H9 (cell line): ENCODE data around the gene OTUB1. TPM values are rescaled to one million over a fixed set of nuclear protein-coding genes. Genes with fewer than 3 reads are reported as not detected.
A peak's percentile ranks its signal among the peaks of the same experiment; 100 is the strongest.

ENCODE experiments used
- DNase-seq: peaks from one replicate; pipeline ENCODE4 v3.0.0-alpha.2; 2017
- H2AFZ ChIP-seq: one replicate; pipeline ENCODE4 v1.6.1; 2013; ENCODE audit warnings: mild to moderate bottlenecking, low read length, control low read depth, moderate library complexity
- H2AK5ac ChIP-seq: 2 replicates; pipeline ENCODE4 v1.6.1; 2013; ENCODE audit warnings: low read length, control low read depth, mixed read lengths; ENCODE audit not compliant: insufficient read length
- H2BK120ac ChIP-seq: one replicate; pipeline ENCODE4 v1.6.1; 2013; ENCODE audit warnings: low read depth, mild to moderate bottlenecking, low read length, control low read depth, inconsistent platforms; ENCODE audit not compliant: poor library complexity, severe bottlenecking
- H2BK12ac ChIP-seq: 2 replicates; pipeline ENCODE4 v1.6.1; 2013; ENCODE audit warnings: low read length, control low read depth, mixed read lengths, low read depth; ENCODE audit not compliant: insufficient read length
- H2BK15ac ChIP-seq: 2 replicates; pipeline ENCODE4 v1.6.1; 2013; ENCODE audit warnings: low read depth, low read length, control low read depth
- H2BK20ac ChIP-seq: one replicate; pipeline ENCODE4 v1.6.1; 2013; ENCODE audit warnings: low read depth, mild to moderate bottlenecking, low read length, control low read depth, inconsistent platforms; ENCODE audit not compliant: poor library complexity, severe bottlenecking
- H2BK5ac ChIP-seq: 2 replicates; pipeline ENCODE4 v1.6.1; 2013; ENCODE audit warnings: low read length, control low read depth, mixed read lengths; ENCODE audit not compliant: insufficient read length
- H3K14ac ChIP-seq: 2 replicates; pipeline ENCODE4 v1.6.1; 2013; ENCODE audit warnings: low read length, control low read depth; ENCODE audit not compliant: insufficient read depth
- H3K18ac ChIP-seq: 2 replicates; pipeline ENCODE4 v1.6.1; 2013; ENCODE audit warnings: low read depth, mild to moderate bottlenecking, mixed read lengths, low read length, control low read depth; ENCODE audit not compliant: insufficient read length
- H3K23ac ChIP-seq: 2 replicates; pipeline ENCODE4 v1.6.1; 2013; ENCODE audit warnings: low read length, control low read depth, mixed read lengths, low read depth; ENCODE audit not compliant: insufficient read length
- H3K23me2 ChIP-seq: 2 replicates; pipeline ENCODE4 v1.6.1; 2013; ENCODE audit warnings: low read depth, mild to moderate bottlenecking, mixed read lengths, low read length, control low read depth; ENCODE audit not compliant: insufficient read length, poor library complexity, severe bottlenecking
- H3K27ac ChIP-seq: 2 replicates; pipeline ENCODE4 v1.5.1; 2013; ENCODE audit warnings: low read length, control low read depth, mixed read lengths, low read depth; ENCODE audit not compliant: insufficient read length
- H3K27me3 ChIP-seq: 2 replicates; pipeline ENCODE4 v1.6.1; 2013; ENCODE audit warnings: low read length, control low read depth, inconsistent platforms; ENCODE audit not compliant: insufficient read depth
- H3K4ac ChIP-seq: 2 replicates; pipeline ENCODE4 v1.6.1; 2013; ENCODE audit warnings: low read depth, mild to moderate bottlenecking, control low read depth, inconsistent platforms, low read length, moderate library complexity
- H3K4me1 ChIP-seq: 2 replicates; pipeline ENCODE4 v1.6.1; 2013; ENCODE audit warnings: low read length, control low read depth, inconsistent platforms; ENCODE audit not compliant: insufficient read depth
- H3K4me2 ChIP-seq: 2 replicates; pipeline ENCODE4 v1.6.1; 2013; ENCODE audit warnings: low read length, control low read depth, mixed read lengths; ENCODE audit not compliant: insufficient read length, insufficient read depth
- H3K56ac ChIP-seq: 2 replicates; pipeline ENCODE4 v1.6.1; 2013; ENCODE audit warnings: low read depth, mild to moderate bottlenecking, mixed read lengths, low read length, control low read depth; ENCODE audit not compliant: insufficient read length
- H3K79me1 ChIP-seq: 2 replicates; pipeline ENCODE4 v1.6.1; 2013; ENCODE audit warnings: low read depth, mild to moderate bottlenecking, moderate library complexity, low read length, control low read depth, inconsistent platforms; ENCODE audit not compliant: insufficient read depth, poor library complexity, severe bottlenecking
- H3K79me2 ChIP-seq: 2 replicates; pipeline ENCODE4 v1.6.1; 2013; ENCODE audit warnings: low read length, control low read depth, inconsistent platforms; ENCODE audit not compliant: insufficient read depth
- H3K9ac ChIP-seq: 2 replicates; pipeline ENCODE4 v1.6.1; 2013; ENCODE audit warnings: low read length, control low read depth, mixed read lengths; ENCODE audit not compliant: insufficient read length; ENCODE audit errors: extremely low read depth
- H3K9me3 ChIP-seq: one replicate; pipeline ENCODE4 v1.6.1; 2013; ENCODE audit warnings: low read depth, low read length, inconsistent platforms; ENCODE audit not compliant: control insufficient read depth
- H3T11ph ChIP-seq: one replicate; pipeline ENCODE4 v1.6.1; 2013; ENCODE audit warnings: mild to moderate bottlenecking, low read length, control low read depth, inconsistent platforms
- H4K20me1 ChIP-seq: one replicate; pipeline ENCODE4 v1.6.1; 2013; ENCODE audit not compliant: control insufficient read depth, insufficient read length, insufficient read depth
- H4K5ac ChIP-seq: 2 replicates; pipeline ENCODE4 v1.6.1; 2013; ENCODE audit warnings: low read depth, mild to moderate bottlenecking, mixed read lengths, low read length, control low read depth; ENCODE audit not compliant: insufficient read length
- H4K8ac ChIP-seq: replicated peaks from 2 replicates; pipeline ENCODE4 v1.6.1; 2013; ENCODE audit warnings: low read length, control low read depth, mixed read lengths, low read depth; ENCODE audit not compliant: insufficient read length
- H4K91ac ChIP-seq: 2 replicates; pipeline ENCODE4 v1.6.1; 2013; ENCODE audit warnings: low read depth, mild to moderate bottlenecking, moderate library complexity, mixed read lengths, low read length, control low read depth; ENCODE audit not compliant: insufficient read length
- H3K27ac Mint-ChIP-seq, 3 experiments: 2 replicates in 2 of 3; 3 replicates in 1 of 3; pipeline ENCODE4 v1.8.0; 2020 to 2021; ENCODE audit warnings: mixed read lengths in 3 of 3, mild to moderate bottlenecking in 1 of 3, moderate library complexity in 1 of 3
- H3K27me3 Mint-ChIP-seq: 2 replicates; pipeline ENCODE4 v1.8.0; 2021; ENCODE audit warnings: low read depth, mild to moderate bottlenecking, moderate library complexity, mixed read lengths
- H3K36me3 Mint-ChIP-seq, 3 experiments: 2 replicates in 2 of 3; 3 replicates in 1 of 3; pipeline ENCODE4 v1.8.0; 2020 to 2021; ENCODE audit warnings: low read depth in 3 of 3, mixed read lengths in 3 of 3; ENCODE audit not compliant: insufficient read depth in 1 of 3
- H3K4me1 Mint-ChIP-seq, 2 experiments: 2 replicates each; pipeline ENCODE4 v1.8.0; 2020; ENCODE audit warnings: mixed read lengths in 2 of 2
- H3K4me3 Mint-ChIP-seq, 2 experiments: 2 replicates in 1 of 2; 3 replicates in 1 of 2; pipeline ENCODE4 v1.8.0; 2020 to 2021; ENCODE audit warnings: mild to moderate bottlenecking in 2 of 2, mixed read lengths in 2 of 2, moderate library complexity in 1 of 2
- H3K9me3 Mint-ChIP-seq, 2 experiments: 2 replicates in 1 of 2; 3 replicates in 1 of 2; pipeline ENCODE4 v1.8.0; 2020; ENCODE audit warnings: mild to moderate bottlenecking in 2 of 2, mixed read lengths in 2 of 2, moderate library complexity in 1 of 2
- CTCF ChIP-seq: fragments of 200-600 bp; sonication (generic); conservative IDR thresholded peaks from 3 replicates; pipeline ENCODE4 v1.8.0; 2021; ENCODE audit warnings: antibody characterized with exemption, mild to moderate bottlenecking
- WGBS: extraction: QIAGEN DNeasy Blood & Tissue Kit; methylation state at CpG from one replicate; pipeline ENCODE4 v1.1.7; 2013; ENCODE audit warnings: missing lambda C conversion rate, low lambda C conversion rate, mixed read lengths; ENCODE audit not compliant: insufficient read length; ENCODE audit errors: extremely low coverage; 5-methylcytosine and 5-hydroxymethylcytosine counted together
- total RNA-seq: library from RNA; stranded (reverse); gene quantifications from 2 replicates; pipeline ENCODE4 v1.2.1, GENCODE V29; 2021

The OTUB1 gene
- total RNA-seq, 1 experiment from 2014 or later, result 114 TPM

GRCh38 chr11:63940786-63941185 is 45.5 kb upstream of the OTUB1 start:
- peak overlapping the region in 1 of 3 experiments; percentile 18; a peak in 1 of 7 replicates for H3K27ac Mint-ChIP-seq
- Histone ChIP-seq H3K79me2 (peaks cover 7% of the 10 kb centered on the region; the same call in 1 of the 2 replicates), H3K23ac (no peak overlapping the region), H3K23me2 (peaks cover 11% of the 10 kb centered on the region), H2BK20ac (no peak overlapping the region), H4K91ac (no peak overlapping the region), H3K4me2 (no peak overlapping the region), H2BK120ac (no peak overlapping the region), H3K4ac (no peak overlapping the region), H2AFZ (no peak overlapping the region), H4K20me1 (no peaks in the 10 kb centered on the region), H3T11ph (no peak overlapping the region), H3K79me1 (peaks cover 9% of the 10 kb centered on the region), H3K14ac (no peak overlapping the region), H2BK12ac (no peak overlapping the region), H3K27ac (no peak overlapping the region), H4K5ac (no peak overlapping the region), H4K8ac (no peak overlapping the region), H3K9me3 (no peaks in the 10 kb centered on the region), H3K18ac (no peak overlapping the region), H3K56ac (no peak overlapping the region), H2AK5ac (no peak overlapping the region), H3K9ac (no peak overlapping the region), H2BK5ac (no peak overlapping the region), H3K4me1 (no peaks in the 10 kb centered on the region), H3K27me3 (no peaks in the 10 kb centered on the region), H2BK15ac (no peak overlapping the region)
- DNase-seq, result no peak
- peak overlapping the region; percentile 47 to 85; a peak in 3 of 5 replicates for H3K4me3 Mint-ChIP-seq
- TF ChIP-seq CTCF, result no peak
- no peaks in the 10 kb centered on the region; the same call in 1 of the 2 replicates for H3K27me3 Mint-ChIP-seq
- peaks cover 0 to 9% (median 5%) of the 10 kb centered on the region in 3 experiments; a peak in 5 of 7 replicates for H3K36me3 Mint-ChIP-seq
- WGBS, result no CpG with 5 or more reads among the region's 6 CpGs
- H3K9me3 Mint-ChIP-seq, result no peaks in the 10 kb centered on the region; a peak in 1 of 5 replicates
- peaks cover 15 to 22% of the 10 kb centered on the region in 2 experiments for H3K4me1 Mint-ChIP-seq
